Muscle layer of colon (tissue), 2 donors: ENCODE data around the gene APBA3.

ENCODE experiments used
- H3K27ac ChIP-seq: one replicate; pipeline ENCODE4 v1.7.0; 2013; ENCODE audit warnings: low read depth, mild to moderate bottlenecking, low read length, moderate library complexity
- H3K27me3 ChIP-seq, 2 donors: one replicate each; pipeline ENCODE4 v1.7.0; 2013; ENCODE audit warnings: low read length in 2 of 2, mild to moderate bottlenecking in 2 of 2; ENCODE audit not compliant: insufficient read depth in 2 of 2, control insufficient read depth in 1 of 2
- H3K36me3 ChIP-seq: one replicate; pipeline ENCODE4 v1.7.0; 2013; ENCODE audit warnings: mild to moderate bottlenecking, low read length; ENCODE audit not compliant: insufficient read depth
- H3K4me1 ChIP-seq: one replicate; pipeline ENCODE4 v1.7.0; 2013; ENCODE audit warnings: mild to moderate bottlenecking, low read length; ENCODE audit not compliant: insufficient read depth
- H3K4me3 ChIP-seq, 2 donors: one replicate each; pipeline ENCODE4 v1.7.0; 2013; ENCODE audit warnings: low read length in 2 of 2, low read depth in 1 of 2, mild to moderate bottlenecking in 1 of 2, moderate library complexity in 1 of 2
- H3K9ac ChIP-seq: one replicate; pipeline ENCODE4 v1.7.0; 2013; ENCODE audit warnings: low read length
- H3K9me3 ChIP-seq: one replicate; pipeline ENCODE4 v1.7.0; 2013; ENCODE audit warnings: mild to moderate bottlenecking, low read length
- donor health status: abdominal sarcoma.
- donor health status: Adenocarcinoma of cecum.

APBA3 gene

DNA sequence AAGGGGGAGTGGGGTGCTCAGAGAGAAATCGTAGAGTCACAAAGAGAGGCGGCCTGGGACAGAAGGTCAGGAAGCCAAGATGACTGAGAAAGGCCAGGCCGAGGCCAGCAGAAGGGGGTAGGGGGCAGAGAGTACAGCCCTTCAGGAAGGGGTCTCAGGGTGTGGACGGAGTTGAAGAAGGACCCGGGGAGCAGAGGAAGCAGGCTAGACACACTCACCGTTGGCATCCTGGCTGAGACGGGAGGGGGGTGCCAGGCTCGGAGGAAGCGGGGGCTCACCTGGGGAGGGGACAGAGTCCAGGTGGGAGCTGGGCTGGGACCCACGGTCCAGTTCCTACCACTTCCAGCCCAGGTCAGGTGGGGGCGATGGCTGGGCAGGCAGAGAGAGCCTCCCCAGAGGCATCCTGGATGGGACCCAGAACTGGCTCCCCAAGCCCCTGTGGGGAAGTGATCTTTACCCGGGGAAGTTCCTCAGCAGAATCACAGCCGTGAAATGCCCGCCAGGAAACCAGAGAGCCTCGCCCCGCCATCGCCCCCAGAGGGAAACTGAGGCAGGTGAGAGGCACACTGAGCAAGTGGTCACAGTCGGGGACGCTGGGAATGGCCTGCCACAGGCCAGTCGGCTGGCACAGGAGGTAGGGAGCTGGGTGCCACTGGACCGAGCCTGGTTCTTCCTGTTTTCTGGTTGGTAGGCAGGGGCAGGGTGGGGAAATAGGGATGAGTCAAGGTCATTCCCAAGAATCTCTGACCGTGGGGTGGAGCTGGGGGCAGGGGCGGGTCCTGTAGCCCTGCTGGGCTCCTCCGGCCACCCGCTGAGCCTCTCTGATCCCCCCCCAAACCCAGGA is 23.3 kb upstream of the APBA3 start:
- Histone ChIP-seq H3K36me3 (no peaks in the 10 kb centered on the region), H3K27ac (no peak overlapping the region), H3K9ac (no peak overlapping the region), H3K9me3 (peaks cover 15% of the 10 kb centered on the region), H3K27me3 (peaks cover 0 to 30% of the 10 kb centered on the region in 2 donors), H3K4me1 (no peaks in the 10 kb centered on the region), H3K4me3 (no peak overlapping the region)

- no peak overlapping the region for H3K9ac ChIP-seq
- H3K9me3 ChIP-seq = peaks cover 15% of the 10 kb centered on the region
- H3K4me1 ChIP-seq = no peaks in the 10 kb centered on the region
- H3K36me3 ChIP-seq = no peaks in the 10 kb centered on the region
- H3K27me3 ChIP-seq = peaks cover 0 to 30% of the 10 kb centered on the region in 2 donors
- H3K27ac ChIP-seq = no peak overlapping the region
- no peak overlapping the region for H3K4me3 ChIP-seq
Observed at GRCh38 chr19:3783660-3784584, 22.4 kb upstream of the APBA3 start.

DNA sequence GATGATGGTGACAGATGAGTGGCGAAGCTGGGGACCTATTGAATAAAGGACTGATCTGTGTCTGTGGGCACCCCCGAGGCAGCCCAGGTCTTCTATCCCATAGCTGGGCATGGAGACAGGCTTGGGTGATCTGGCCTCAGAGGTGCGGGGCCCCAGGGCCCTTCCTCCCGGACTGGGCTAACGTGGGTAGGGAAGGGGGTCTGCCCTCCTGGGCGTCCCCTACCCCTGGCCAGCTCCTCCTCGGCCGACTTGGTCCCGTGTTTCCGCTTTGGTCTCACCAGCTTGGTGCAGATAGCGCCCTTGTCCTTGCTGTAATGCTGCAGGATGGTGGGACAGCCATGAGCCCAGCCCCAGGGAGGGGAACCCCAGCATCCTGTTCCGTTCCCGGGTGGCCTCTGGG is 21.4 kb upstream of the APBA3 start:
- H3K4me1 ChIP-seq = no peaks in the 10 kb centered on the region
- no peak overlapping the region for H3K4me3 ChIP-seq
- H3K27ac ChIP-seq = no peak overlapping the region
- peaks cover 15% of the 10 kb centered on the region for H3K9me3 ChIP-seq
- no peaks in the 10 kb centered on the region for H3K36me3 ChIP-seq
- H3K9ac ChIP-seq = no peak overlapping the region
- peaks cover 0 to 30% of the 10 kb centered on the region in 2 donors for H3K27me3 ChIP-seq

DNA sequence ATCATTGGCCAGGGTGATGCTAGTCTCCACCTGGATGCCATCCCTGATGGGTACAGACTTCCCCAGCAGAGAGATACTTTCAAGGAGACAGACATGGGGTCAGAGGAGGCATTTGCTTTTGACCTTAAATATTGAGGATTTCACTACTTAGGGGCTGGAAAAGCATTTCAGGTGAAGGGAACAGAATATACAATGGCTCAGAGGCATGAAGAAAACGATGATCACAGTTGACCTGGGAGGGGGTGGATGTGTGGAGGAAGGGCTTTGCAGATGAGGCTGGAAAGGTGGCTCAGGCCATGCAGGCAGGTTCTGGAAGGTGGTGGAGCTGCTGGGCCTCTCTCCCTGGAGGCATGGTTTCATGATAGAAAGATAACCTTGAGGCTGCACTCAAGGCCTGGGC is 20.8 kb upstream of the APBA3 start:
- no peaks in the 10 kb centered on the region for H3K36me3 ChIP-seq
- no peaks in the 10 kb centered on the region for H3K4me1 ChIP-seq
- no peak overlapping the region for H3K4me3 ChIP-seq
- peaks cover 0 to 30% of the 10 kb centered on the region in 2 donors for H3K27me3 ChIP-seq
- no peak overlapping the region for H3K9ac ChIP-seq
- peaks cover 15% of the 10 kb centered on the region for H3K9me3 ChIP-seq
- no peak overlapping the region for H3K27ac ChIP-seq

- Histone ChIP-seq H3K4me3 (no peak overlapping the region), H3K9ac (no peak overlapping the region), H3K4me1 (no peaks in the 10 kb centered on the region), H3K27ac (no peak overlapping the region), H3K27me3 (peaks cover 0 to 30% of the 10 kb centered on the region in 2 donors), H3K9me3 (peaks cover 15% of the 10 kb centered on the region), H3K36me3 (no peaks in the 10 kb centered on the region)
Observed at GRCh38 chr19:3781603-3782002, 20.1 kb upstream of the APBA3 start.

DNA sequence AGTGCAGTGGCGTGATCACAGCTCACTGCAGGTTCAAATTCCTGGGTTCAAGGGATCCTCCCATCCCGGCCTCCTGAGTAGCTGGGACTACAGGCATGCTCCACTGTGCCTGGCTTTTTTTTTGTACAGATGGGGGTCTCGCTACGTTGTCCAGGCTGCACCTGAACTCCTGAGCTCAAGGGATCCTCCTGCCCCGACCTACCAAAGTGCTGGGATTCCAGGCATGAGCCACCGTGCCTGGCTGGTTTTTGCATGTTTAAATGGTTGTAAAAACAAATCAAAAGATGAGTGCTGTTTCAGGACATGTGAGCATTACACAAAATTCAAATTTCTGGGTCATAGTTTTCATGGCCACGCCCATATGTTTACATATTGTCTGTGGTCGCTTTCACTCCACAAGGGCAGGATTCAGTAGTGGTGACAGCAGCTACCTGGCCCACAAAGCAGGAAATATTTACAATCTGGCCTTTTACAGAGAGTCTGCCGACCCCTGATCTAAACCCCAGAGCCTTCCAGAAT is 19.4 kb upstream of the APBA3 start:
- no peak overlapping the region for H3K27ac ChIP-seq

GRCh38 chr19:3778899-3779723 is 17.6 kb upstream of the APBA3 start:
- Histone ChIP-seq H3K27ac (no peak overlapping the region), H3K27me3 (peaks cover 0 to 16% of the 10 kb centered on the region in 2 donors), H3K9ac (no peak overlapping the region), H3K9me3 (peaks cover 15% of the 10 kb centered on the region), H3K4me3 (no peak overlapping the region), H3K4me1 (no peaks in the 10 kb centered on the region), H3K36me3 (no peaks in the 10 kb centered on the region)

More for the DNA sequence above, 19.4 kb upstream of the APBA3 start:
- H3K4me3 ChIP-seq = no peak overlapping the region
- no peaks in the 10 kb centered on the region for H3K4me1 ChIP-seq
- no peak overlapping the region for H3K9ac ChIP-seq
- no peaks in the 10 kb centered on the region for H3K36me3 ChIP-seq
- H3K27me3 ChIP-seq = peaks cover 0 to 30% of the 10 kb centered on the region in 2 donors
- H3K9me3 ChIP-seq = peaks cover 15% of the 10 kb centered on the region

- H3K9ac ChIP-seq = no peak overlapping the region
- H3K36me3 ChIP-seq = no peaks in the 10 kb centered on the region
- H3K4me3 ChIP-seq = no peak overlapping the region
- H3K27me3 ChIP-seq = peaks cover 0 to 8% of the 10 kb centered on the region in 2 donors
- no peaks in the 10 kb centered on the region for H3K4me1 ChIP-seq
- H3K27ac ChIP-seq = no peak overlapping the region
- H3K9me3 ChIP-seq = peaks cover 15% of the 10 kb centered on the region
Observed at GRCh38 chr19:3778104-3778867, 16.8 kb upstream of the APBA3 start.

DNA sequence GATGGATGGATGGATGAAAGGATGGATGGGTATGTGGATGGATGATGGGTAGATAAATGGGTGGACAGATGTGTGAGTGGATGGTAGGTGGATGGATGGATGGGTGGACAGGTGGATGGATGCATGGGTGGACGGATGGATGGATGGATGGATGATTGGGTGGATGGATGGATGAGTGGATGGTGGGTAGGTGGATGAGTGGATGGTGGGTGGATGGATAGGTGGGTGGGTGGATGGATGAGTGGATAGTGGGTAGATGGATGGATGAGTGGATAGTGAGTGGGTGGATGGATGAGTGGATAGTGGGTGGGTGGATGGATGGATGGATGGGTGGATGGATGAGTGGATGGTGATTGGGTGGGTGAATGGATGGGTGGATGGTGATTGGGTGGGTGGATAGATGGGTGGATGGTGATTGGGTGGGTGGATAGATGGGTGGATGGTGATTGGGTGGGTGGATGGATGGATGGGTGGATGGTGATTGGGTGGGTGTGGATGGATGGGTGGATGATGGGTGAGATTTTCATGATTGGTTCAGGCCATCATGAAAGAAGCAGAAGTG is 15.1 kb upstream of the APBA3 start:
- no peak overlapping the region for H3K9ac ChIP-seq
- H3K4me3 ChIP-seq = no peak overlapping the region
- no peaks in the 10 kb centered on the region for H3K36me3 ChIP-seq
- no peak overlapping the region for H3K27ac ChIP-seq
- H3K4me1 ChIP-seq = no peaks in the 10 kb centered on the region
- H3K27me3 ChIP-seq = peaks cover 0 to under 1% of the 10 kb centered on the region in 2 donors
- H3K9me3 ChIP-seq = peaks cover 3% of the 10 kb centered on the region

- peaks cover 0 to 4% of the 10 kb centered on the region in 2 donors for H3K27me3 ChIP-seq
- H3K4me3 ChIP-seq = no peak overlapping the region
- no peak overlapping the region for H3K27ac ChIP-seq
- H3K4me1 ChIP-seq = no peaks in the 10 kb centered on the region
- no peaks in the 10 kb centered on the region for H3K36me3 ChIP-seq
- no peak overlapping the region for H3K9ac ChIP-seq
- no peaks in the 10 kb centered on the region for H3K9me3 ChIP-seq
Observed at GRCh38 chr19:3775831-3776230, 14.3 kb upstream of the APBA3 start.
